Hippocampal formation (tissue), 2 donors: ENCODE results near the gene SNX10.

ENCODE experiments used
- DNase-seq, 2 donors: peaks; one replicate each; lab custom pipeline; 2025; lab: John Stamatoyannopoulos, UW

The SNX10 gene

DNA sequence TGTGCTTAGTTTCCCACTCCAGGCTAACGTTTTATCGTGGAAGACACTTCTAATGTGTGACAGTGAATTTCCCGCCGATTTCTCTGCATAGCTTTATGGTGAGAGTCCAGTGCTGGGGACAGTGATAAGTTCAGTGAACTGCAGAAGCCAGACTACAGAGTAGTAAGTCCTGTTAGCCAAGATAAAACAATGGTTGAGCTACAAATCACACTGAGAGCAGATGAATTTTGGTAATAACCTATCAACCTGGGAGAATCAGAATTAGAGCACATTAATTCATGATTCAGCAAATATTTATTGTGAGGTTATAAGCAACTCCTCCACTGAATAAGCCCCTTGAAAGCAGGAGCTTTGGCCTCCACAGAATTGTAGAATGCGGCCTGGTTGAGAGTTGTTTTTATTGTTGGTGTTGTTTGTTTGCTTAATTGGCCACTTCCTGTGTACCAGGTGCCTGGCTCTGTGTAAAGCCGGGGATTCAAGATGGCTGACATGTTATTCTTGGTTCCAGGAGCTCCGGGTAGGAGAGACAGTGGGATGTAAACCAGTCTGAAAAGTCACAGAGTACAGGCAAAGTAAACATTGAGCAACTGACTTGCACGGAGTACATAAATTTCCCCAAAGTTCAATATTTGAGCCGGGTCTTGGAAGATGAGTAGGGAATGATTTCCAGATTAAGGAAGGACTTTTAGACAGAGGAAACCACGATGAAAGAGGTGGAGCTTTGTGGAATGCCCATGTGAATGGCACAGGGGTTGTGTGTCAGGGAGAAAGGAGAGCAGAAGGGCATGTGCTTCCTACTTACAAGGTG, 112.7 kb downstream of the SNX10 start:
- no peak for DNase-seq

DNA sequence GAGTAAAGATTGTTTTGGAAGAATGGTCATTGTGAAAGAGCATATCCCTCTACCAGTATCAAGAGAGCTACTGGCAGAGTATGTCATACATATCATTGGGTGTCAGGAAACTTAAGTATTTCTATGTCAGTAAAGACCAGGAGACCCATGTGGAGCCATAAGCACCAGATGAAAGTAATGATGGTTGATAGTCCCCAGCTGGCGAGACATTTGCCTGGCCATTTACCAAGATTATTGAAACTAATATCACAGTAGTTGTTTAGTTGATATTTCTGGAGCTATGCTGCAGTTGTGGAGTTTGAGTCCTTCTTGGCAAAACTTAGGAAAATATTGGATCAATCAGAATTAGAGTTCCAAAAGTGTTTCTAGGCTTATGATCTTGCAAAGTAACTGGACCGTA, 114.8 kb downstream of the SNX10 start:
- no peak for DNase-seq

DNA sequence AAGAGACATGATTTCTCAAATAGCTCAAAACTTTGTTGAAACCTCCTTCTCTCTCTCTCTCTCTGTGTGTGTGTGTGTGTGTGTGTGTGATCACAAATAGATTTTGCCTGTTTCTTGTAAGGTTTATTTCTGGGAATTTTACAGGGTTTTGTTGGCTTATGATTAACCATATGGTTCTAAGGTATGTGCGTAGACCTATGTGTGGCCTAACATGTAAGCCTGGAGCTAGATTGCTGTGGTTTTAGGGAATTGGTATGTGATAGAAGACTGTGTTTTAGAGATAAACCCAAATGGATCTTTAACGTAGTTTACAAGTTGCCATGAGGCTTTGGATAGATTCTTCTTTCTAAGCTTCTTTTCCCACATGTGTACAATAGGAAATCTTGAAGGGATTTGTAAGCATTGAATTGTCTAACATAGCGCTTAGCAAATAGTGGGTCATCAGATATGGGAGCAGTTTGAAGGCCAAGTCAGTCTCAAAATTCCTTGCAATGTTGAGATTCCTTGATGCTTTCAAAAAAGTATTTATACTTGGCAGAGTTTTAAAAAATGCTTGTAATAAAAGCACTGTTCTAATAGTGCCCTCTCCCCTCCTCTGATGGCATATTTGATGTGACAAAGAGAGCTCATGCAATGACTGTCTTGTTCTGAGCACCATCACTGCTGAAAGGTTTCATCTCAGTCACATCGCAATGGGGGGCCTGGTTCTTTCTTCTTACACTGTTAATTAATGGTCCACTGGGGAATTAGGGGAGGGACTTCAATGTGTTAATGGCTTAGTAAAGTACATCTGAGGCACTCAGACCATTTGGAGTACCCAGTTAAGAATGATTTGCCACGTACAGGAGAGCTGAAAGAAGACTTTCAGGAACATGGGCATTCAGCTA, 118.2 kb downstream of the SNX10 start:
- DNase-seq: no peak

DNA sequence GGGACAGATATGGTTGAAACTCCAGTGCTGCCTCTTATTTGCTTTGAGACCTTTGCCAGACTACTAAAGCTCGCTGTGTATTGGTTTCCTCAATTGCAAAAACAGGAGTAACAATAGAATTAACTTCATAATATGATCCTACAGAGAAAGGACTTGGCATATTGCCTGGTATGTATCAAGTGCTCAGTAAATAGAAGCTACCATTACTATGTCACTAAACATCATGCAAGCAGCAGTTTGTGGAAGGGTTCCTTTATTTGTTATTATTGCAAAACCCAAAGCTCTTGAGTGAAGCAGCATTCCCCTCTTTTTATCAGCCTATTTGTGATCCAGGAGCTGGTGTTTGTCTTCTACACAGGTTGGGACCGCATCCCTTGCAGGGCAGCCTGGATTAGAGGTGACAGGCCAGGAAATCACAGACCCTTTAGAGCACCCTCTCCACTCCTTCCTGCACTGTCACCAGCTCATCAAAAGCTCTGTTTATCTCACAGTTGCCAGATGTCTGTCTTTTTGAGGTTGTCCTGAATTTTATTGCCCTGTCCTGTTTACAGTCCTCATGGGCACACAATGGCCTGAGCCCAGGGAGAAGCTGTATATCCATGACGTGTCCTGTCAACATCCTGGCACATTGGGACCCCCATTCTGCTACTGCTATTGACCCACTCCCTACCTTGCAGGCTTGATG, 121.5 kb downstream of the SNX10 start:
- no peak for DNase-seq

DNA sequence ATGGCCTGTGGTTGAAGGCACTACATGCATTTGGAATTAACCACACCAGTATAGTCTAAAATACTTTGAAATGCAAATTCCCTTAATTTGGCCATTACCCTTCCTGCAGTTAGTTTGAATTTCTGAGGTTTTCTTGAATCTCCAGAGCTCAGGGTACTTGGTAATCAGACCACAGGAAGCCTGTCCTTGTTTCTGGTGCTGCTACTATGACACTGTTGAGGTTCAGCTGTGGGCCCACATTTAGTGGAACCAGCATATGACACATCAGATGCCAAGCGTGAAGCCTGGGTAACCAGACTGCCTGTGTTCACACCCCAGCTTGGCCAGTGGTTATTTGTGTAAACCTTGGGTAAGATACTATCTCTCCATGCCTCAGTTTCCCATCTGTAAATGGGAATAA, 124.3 kb downstream of the SNX10 start:
- DNase-seq: no peak

DNA sequence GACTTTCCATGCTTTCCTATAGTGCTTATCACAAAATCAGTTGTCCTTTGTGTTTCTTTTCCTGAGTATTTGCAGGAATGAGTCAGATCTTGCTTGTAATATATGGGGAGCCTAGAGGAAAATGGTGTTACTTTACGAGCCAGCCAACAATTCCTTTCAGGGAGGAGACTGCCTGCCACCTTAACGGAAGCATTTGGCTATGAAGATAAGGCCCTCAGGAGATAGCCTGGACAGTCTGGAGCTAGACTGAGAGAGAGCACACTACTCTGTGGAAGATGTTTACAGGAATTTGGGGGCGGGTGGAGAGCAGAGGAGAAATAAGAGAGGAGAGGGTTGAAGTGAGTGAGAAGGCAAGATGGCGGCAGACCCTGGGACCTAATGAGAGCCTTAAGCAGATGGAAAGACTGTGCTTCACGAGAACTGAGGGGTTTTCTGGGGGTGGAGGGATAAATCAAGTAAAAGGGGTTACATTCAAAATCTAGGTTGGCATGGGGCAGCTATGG, 126.3 kb downstream of the SNX10 start:
- DNase-seq: no peak

DNA sequence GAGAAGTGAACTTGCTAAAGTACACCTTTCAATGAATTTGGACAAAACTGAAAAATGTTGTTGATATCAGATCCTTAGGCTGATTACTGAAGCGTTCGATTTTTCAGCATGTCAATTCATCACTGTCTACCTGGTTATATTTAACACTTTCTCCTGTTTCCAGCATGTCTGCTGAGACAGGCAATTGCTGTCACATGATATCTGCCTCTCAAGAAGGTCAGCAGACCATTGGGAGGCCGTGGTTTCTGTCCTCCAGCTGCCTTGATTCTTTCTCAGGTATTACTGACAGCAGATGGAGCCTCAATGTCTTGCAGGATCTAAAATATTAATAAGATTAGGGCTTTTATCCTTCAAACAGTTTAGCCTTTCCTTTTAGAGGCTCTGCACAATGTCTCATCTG, 127.5 kb downstream of the SNX10 start:
- no peak for DNase-seq

DNA sequence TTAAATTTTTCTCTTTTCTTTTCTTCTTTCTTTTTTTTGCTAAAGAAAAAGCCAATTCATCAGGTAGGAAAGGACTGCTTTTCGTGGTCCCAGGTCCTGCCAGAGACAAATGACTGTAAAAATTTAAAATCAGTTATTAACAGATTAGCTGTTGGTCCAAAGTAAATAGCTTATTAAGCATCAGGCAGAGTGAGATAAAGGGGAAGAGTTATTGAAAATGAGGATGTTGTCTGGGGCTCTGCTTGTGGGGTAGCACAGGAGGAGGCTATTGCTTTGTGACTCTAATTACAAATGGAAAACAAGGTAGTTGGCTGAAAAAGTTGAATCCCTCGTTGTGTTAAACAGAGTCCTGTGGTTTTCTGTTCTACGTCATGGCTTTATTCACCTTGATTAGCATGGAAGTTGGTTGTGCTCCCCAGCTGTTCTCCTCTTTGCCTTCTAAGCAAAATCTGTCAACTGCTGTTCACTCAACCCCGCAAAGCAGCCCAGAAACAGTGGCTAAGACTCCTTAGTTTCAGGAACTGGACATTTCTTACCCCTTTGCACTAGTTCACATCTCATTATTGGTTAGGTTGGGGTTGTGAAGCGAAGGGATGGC, 128.9 kb downstream of the SNX10 start:
- DNase-seq: no peak

DNA sequence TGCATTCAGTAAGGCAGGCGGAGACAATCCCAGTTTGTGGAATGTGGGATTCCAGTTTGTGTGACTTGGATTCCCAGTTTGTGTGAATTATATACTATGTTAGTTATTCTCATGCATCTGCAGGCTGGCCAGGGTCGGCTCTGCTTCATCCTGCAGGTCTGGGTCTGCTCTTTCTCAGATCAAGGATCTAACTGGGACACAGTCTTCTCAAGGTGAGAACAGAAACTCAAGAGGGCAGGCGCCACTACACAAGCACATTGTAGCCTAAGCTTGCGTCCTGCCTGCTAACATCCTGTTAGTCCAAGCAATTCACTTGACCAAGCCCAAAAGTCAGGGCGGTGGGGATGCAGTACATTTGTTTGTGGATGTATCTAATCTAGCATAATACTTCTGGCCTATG, 131.1 kb downstream of the SNX10 start:
- DNase-seq: no peak

DNA sequence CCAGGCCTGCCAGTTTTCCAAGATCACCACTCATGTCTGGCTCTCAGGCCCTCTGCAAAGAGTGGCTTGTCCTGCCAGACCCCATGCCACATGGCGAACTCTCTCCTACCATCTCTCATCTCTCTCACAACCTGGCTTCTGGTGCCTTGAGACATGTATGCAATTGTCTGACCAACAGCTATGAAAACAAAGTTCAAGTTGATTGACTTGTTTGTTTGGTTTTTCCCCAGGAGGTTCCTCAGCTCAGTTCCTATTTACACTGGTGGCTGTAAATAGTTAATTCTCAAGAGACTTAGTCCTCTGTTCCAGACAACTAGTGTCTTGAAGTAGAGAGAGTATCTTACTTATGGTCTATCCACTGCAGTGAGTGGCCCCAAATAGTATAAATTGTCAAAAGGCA, 131.8 kb downstream of the SNX10 start:
- no peak for DNase-seq
